Measurements from ENCODE around the gene SMIM7. TPM values are rescaled to one million over a fixed set of nuclear protein-coding genes. Genes with fewer than 3 reads are reported as not detected.

SMIM7 gene
- total RNA-seq, 1 experiment from 2014 or later = 66.4 TPM

- Histone ChIP-seq H3K27ac (ENCODE audit: low read depth, low read length) (no peak overlapping the region), H4K20me1 (ENCODE audit: insufficient read depth) (no peaks in the 10 kb centered on the region), H3K79me2 (ENCODE audit: insufficient read depth, low read length) (no peaks in the 10 kb centered on the region; the same call in 1 of the 2 replicates), H3K4me1 (ENCODE audit: control insufficient read depth in 1 of 2, insufficient read depth in 2 of 2, low read length in 2 of 2) (peaks cover 10 to 31% of the 10 kb centered on the region in 2 experiments), H2AFZ (ENCODE audit: low read depth, low read length, poor library complexity, severe bottlenecking) (no peak overlapping the region), H3K27me3 (ENCODE audit: insufficient read depth, low read length) (no peaks in the 10 kb centered on the region), H3K9me2 (ENCODE audit: insufficient read depth) (no peaks in the 10 kb centered on the region), H3K4me2 (ENCODE audit: low read length) (peak overlapping the region; percentile 56; the same call in 1 of the 2 replicates), H3K36me3 (ENCODE audit: control insufficient read depth in 1 of 2, insufficient read depth in 2 of 2, low read length in 2 of 2) (peaks cover 2 to 19% of the 10 kb centered on the region in 2 experiments; a peak in 1 of 4 replicates), H3K9ac (ENCODE audit: low read length) (no peak overlapping the region), H3K4me3 (replicated peaks in 1 of 2; ENCODE audit: low read depth in 1 of 2, low read length in 2 of 2) (no peak overlapping the region), H3K9me3 (ENCODE audit: control insufficient read depth in 1 of 2, insufficient read depth in 1 of 2, low read depth in 1 of 2, low read length in 2 of 2) (no peaks in the 10 kb centered on the region)
- no TSS peak for BruUV-seq (replicated peaks)
- intact Hi-C loops (cut with micrococcal nuclease) = no loop called here
- no peak for TF ChIP-seq FOSL1 (IDR thresholded peaks at IDR 0.05; ENCODE audit: low read depth)
- 0 out of 2 replicates have a peak, but pooled peaks have one; percentile 20 for TF ChIP-seq CEBPB (IDR thresholded peaks at IDR 0.05; ENCODE audit: low read depth)
- CTCF ChIA-PET = interaction anchor here (0.7 kb wide), 1 partner anchor 747 kb away, joined by 3 read pairs; no protein-coding TSS in a partner anchor
- RAD21 ChIA-PET (ENCODE audit: low non-redundant PET in 1 of 2, low total read pairs in 2 of 2, uncharacterized antibody in 2 of 2, unreplicated experiment in 2 of 2) = no interaction called here
- POLR2A ChIA-PET = no interaction called here
- ATAC-seq (no peak; the same call in 1 of the 2 replicates), DNase-seq (ENCODE audit: low read depth, low spot score) (no peak)
Observed at GRCh38 chr19:16678498-16678897, 18.6 kb upstream of the SMIM7 start.

- H3K4me2 ChIP-seq (ENCODE audit: low read length) = peak overlapping the region; percentile 56
- intact Hi-C loops (cut with micrococcal nuclease) = no loop called here
- H3K4me1 ChIP-seq (ENCODE audit: control insufficient read depth in 1 of 2, insufficient read depth in 2 of 2, low read length in 2 of 2) = peaks cover 10 to 31% of the 10 kb centered on the region in 2 experiments
- POLR2A ChIA-PET = interaction anchor here (0.7 to 1.5 kb wide), 2 partner anchors 18 to 825 kb away, joined by 3 read pairs; no protein-coding TSS in a partner anchor
- no peak overlapping the region for H2AFZ ChIP-seq (ENCODE audit: low read depth, low read length, poor library complexity, severe bottlenecking)
- TF ChIP-seq ZNF274 (IDR thresholded peaks at IDR 0.05; ENCODE audit: low read depth, low read length) = no peak
- TF ChIP-seq SP1 (IDR thresholded peaks at IDR 0.05; ENCODE audit: low read depth) = no peak
- TF ChIP-seq CEBPB (IDR thresholded peaks at IDR 0.05; ENCODE audit: low read depth) = no peak
- no peak for TF ChIP-seq ELF1 (IDR thresholded peaks at IDR 0.05; ENCODE audit: borderline replicate concordance, low read depth)
- no peak for TF ChIP-seq ZFX (IDR thresholded peaks at IDR 0.05)
- TF ChIP-seq REST (IDR thresholded peaks at IDR 0.05; ENCODE audit: low read depth) = no peak
- TF ChIP-seq SRF (IDR thresholded peaks at IDR 0.05; ENCODE audit: low read depth) = no peak
- TF ChIP-seq YY1 (IDR thresholded peaks at IDR 0.05; ENCODE audit: extremely low read depth, insufficient replicate concordance, low read depth, low read length) = no peak
- no peak for TF ChIP-seq EGR1 (IDR thresholded peaks at IDR 0.05; ENCODE audit: low read depth)
- no peak for TF ChIP-seq POLR2AphosphoS5 (IDR thresholded peaks at IDR 0.05; ENCODE audit: low read depth, low read length)
- TF ChIP-seq POLR2A (IDR thresholded peaks at IDR 0.05; ENCODE audit: borderline replicate concordance, extremely low read depth, insufficient read depth, insufficient read length) = no peak
- no peak for TF ChIP-seq EZH2phosphoT487 (IDR thresholded peaks at IDR 0.05; ENCODE audit: borderline replicate concordance)
- no TSS peak for BruUV-seq (replicated peaks)
- H3K4me3 ChIP-seq (replicated peaks in 1 of 2; ENCODE audit: low read depth in 1 of 2, low read length in 2 of 2) = no peak overlapping the region
- peaks cover 2 to 17% of the 10 kb centered on the region in 2 experiments; a peak in 1 of 4 replicates for H3K36me3 ChIP-seq (ENCODE audit: control insufficient read depth in 1 of 2, insufficient read depth in 2 of 2, low read length in 2 of 2)
- RAD21 ChIA-PET (ENCODE audit: low non-redundant PET in 1 of 2, low total read pairs in 2 of 2, uncharacterized antibody in 2 of 2, unreplicated experiment in 2 of 2) = no interaction called here
- H3K27me3 ChIP-seq (ENCODE audit: insufficient read depth, low read length) = no peaks in the 10 kb centered on the region
- no peaks in the 10 kb centered on the region for H4K20me1 ChIP-seq (ENCODE audit: insufficient read depth)
- H3K79me2 ChIP-seq (ENCODE audit: insufficient read depth, low read length) = no peaks in the 10 kb centered on the region; the same call in 1 of the 2 replicates
- H3K9ac ChIP-seq (ENCODE audit: low read length) = no peak overlapping the region
- CTCF ChIA-PET = no interaction called here
- H3K27ac ChIP-seq (ENCODE audit: low read depth, low read length) = no peak overlapping the region
- ATAC-seq (no peak), DNase-seq (ENCODE audit: low read depth, low spot score) (no peak)
- H3K9me2 ChIP-seq (ENCODE audit: insufficient read depth) = no peaks in the 10 kb centered on the region
- H3K9me3 ChIP-seq (ENCODE audit: control insufficient read depth in 1 of 2, insufficient read depth in 1 of 2, low read depth in 1 of 2, low read length in 2 of 2) = no peaks in the 10 kb centered on the region
Observed at GRCh38 chr19:16677055-16677454, 17.1 kb upstream of the SMIM7 start.
